ENCODE data around the gene LMO7.
"Not testable (repeated sequence)": the region's sequence is repeated elsewhere in the genome, so short reads cannot be mapped to it uniquely, and the experiment has no call there.

The LMO7 gene

GRCh38 chr13:75648446-75648845 is 12.3 kb downstream of the LMO7 start:
- DNase-seq, result no peak

- no peak for DNase-seq
These were observed 14.9 kb downstream of the LMO7 start for GRCh38 chr13:75651013-75651412.

- no peak for DNase-seq
These were observed 16.6 kb downstream of the LMO7 start for GRCh38 chr13:75652726-75653125.

- no peak for DNase-seq
These were observed 20.4 kb downstream of the LMO7 start for GRCh38 chr13:75656425-75656989.

- DNase-seq, result no peak
These were observed 21.0 kb downstream of the LMO7 start for GRCh38 chr13:75657111-75657510.

GRCh38 chr13:75660694-75661093 is 24.6 kb downstream of the LMO7 start:
- no peak for DNase-seq

- DNase-seq, result no peak
These were observed 25.3 kb downstream of the LMO7 start for GRCh38 chr13:75661443-75661842.

GRCh38 chr13:75666646-75667351 is 30.7 kb downstream of the LMO7 start:
- no peak for DNase-seq

GRCh38 chr13:75669706-75670105 is 33.6 kb downstream of the LMO7 start:
- DNase-seq, result no peak

- DNase-seq, result no peak
These were observed 34.4 kb downstream of the LMO7 start for GRCh38 chr13:75670496-75670895.

GRCh38 chr13:75675421-75675820 is 39.3 kb downstream of the LMO7 start:
- no peak for DNase-seq

- no peak for DNase-seq
These were observed 43.3 kb downstream of the LMO7 start for GRCh38 chr13:75679459-75679858.

GRCh38 chr13:75680251-75680650 is 44.1 kb downstream of the LMO7 start:
- not testable (repeated sequence) for DNase-seq

GRCh38 chr13:75682326-75682725 is 46.2 kb downstream of the LMO7 start:
- no peak for DNase-seq

GRCh38 chr13:75685239-75685697 is 49.1 kb downstream of the LMO7 start:
- DNase-seq, result no peak

GRCh38 chr13:75687150-75687763 is 51.1 kb downstream of the LMO7 start:
- no peak for DNase-seq

- DNase-seq, result no peak
These were observed 53.6 kb downstream of the LMO7 start for GRCh38 chr13:75689686-75690085.

- DNase-seq, result no peak
These were observed 54.5 kb downstream of the LMO7 start for GRCh38 chr13:75690607-75691006.

GRCh38 chr13:75691183-75691582 is 55.1 kb downstream of the LMO7 start:
- DNase-seq, result no peak

- DNase-seq, result no peak
These were observed 57.1 kb downstream of the LMO7 start for GRCh38 chr13:75693227-75693626.

GRCh38 chr13:75694722-75695121 is 58.6 kb downstream of the LMO7 start:
- DNase-seq, result no peak

- DNase-seq, result peak; percentile 72
These were observed 59.8 kb downstream of the LMO7 start for GRCh38 chr13:75695908-75696307.

GRCh38 chr13:75699062-75699461 is 62.9 kb downstream of the LMO7 start:
- no peak for DNase-seq

- not testable (repeated sequence) for DNase-seq
These were observed 63.6 kb downstream of the LMO7 start for GRCh38 chr13:75699717-75700116.
